Duodenal mucosa (tissue), 2 donors: ENCODE measurements around the gene PIGQ.
A peak's percentile ranks its signal among the peaks of the same experiment; 100 is the strongest.
"Not testable (repeated sequence)": the region's sequence is repeated elsewhere in the genome, so short reads cannot be mapped to it uniquely, and the experiment has no call there.

ENCODE experiments used
- H3K27ac ChIP-seq: one replicate; pipeline ENCODE4 v1.7.0; 2013; ENCODE audit warnings: low read depth, low read length
- H3K27me3 ChIP-seq, 2 donors: one replicate each; pipeline ENCODE4 v1.7.0; 2013; ENCODE audit warnings: low read length in 2 of 2, control low read depth in 1 of 2; ENCODE audit not compliant: insufficient read depth in 2 of 2, control insufficient read depth in 1 of 2
- H3K36me3 ChIP-seq, 2 donors: one replicate each; pipeline ENCODE4 v1.7.0; 2013; ENCODE audit warnings: low read length in 2 of 2, control low read depth in 1 of 2; ENCODE audit not compliant: insufficient read depth in 2 of 2, control insufficient read depth in 1 of 2
- H3K4me1 ChIP-seq, 2 donors: one replicate each; pipeline ENCODE4 v1.7.0; 2013; ENCODE audit warnings: low read length in 2 of 2, control low read depth in 1 of 2; ENCODE audit not compliant: insufficient read depth in 2 of 2, control insufficient read depth in 1 of 2
- H3K4me3 ChIP-seq, 2 donors: one replicate each; pipeline ENCODE4 v1.7.0; 2013; ENCODE audit warnings: low read length in 2 of 2, low read depth in 1 of 2
- H3K9ac ChIP-seq, 2 donors: one replicate each; pipeline ENCODE4 v1.7.0; 2013; ENCODE audit warnings: low read length in 2 of 2, low read depth in 1 of 2
- H3K9me3 ChIP-seq, 2 donors: one replicate each; pipeline ENCODE4 v1.7.0; 2013; ENCODE audit warnings: low read length in 2 of 2, control low read depth in 1 of 2; ENCODE audit not compliant: control insufficient read depth in 1 of 2

The PIGQ gene

DNA sequence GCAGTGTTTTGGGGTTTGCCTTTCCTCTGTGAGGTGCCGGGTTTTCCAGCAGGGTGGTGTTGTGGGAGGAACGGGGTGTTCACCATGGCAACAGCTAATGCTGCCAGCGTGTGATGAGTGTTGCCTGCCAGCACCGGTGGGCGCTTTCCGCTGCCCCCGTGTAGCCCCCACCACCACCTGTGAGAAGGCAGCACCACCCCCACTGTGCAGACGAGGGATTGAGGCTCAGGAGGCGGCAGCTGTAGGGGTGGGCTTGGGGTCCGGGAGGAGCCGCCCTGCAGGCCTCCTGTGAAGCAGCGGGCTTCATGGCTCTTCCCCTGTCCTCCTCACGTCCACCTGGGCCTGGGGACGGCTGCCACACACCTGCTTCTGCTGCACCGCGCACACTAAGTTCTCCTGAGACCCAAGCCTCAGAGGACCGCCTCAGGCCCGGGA lies 25.3 kb downstream of the PIGQ start:
- Histone ChIP-seq H3K4me3 (no peak overlapping the region), H3K36me3 (peaks cover 0 to 25% of the 10 kb centered on the region in 2 donors), H3K27me3 (no peaks in the 10 kb centered on the region), H3K9me3 (no peaks in the 10 kb centered on the region), H3K9ac (peak overlapping the region in 1 of 2 donors; percentile 92), H3K4me1 (peaks cover 46 to 58% of the 10 kb centered on the region in 2 donors), H3K27ac (no peak overlapping the region)

DNA sequence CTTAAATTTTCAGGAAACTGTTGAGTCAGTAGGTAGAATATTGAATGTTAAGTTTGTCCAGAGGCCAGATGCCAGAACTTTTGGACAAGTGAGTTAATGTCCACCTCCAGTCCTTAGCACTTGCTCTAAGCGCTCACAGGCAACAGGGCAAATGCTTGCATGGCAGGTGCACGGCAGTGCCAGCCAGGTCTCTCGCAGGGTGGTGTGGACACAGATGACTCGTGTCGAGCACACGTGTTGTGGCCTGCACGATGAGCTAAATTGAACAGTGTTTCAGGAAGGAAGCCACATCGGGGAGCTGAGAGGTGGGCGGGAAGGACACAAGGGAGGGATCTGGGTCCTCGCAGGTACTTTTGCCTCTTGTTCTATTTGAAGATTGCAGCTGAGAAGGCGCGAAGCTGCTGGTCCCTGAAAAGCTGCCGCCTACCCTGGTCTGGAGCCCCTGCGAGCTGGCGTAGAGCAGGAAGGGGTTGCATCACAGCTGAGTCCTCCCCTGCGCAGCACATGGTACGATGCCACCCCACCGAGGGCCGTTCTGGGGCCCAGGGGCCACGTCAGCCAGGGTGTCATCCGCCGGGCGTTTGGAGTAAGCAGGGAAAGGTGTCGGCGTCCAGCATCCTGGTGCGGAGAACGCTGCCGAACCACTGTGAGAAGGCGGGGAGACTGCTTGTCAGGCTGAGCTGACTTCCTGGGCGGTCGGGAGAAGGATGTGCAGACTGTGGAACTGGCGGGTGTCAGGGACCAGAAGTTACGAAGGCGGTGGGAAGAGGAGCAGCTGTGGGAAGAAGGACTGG lies 26.4 kb downstream of the PIGQ start:
- peaks cover 38 to 54% of the 10 kb centered on the region in 2 donors for H3K4me1 ChIP-seq
- H3K4me3 ChIP-seq: no peak overlapping the region
- H3K36me3 ChIP-seq: peaks cover 0 to 29% of the 10 kb centered on the region in 2 donors
- no peak overlapping the region for H3K9ac ChIP-seq
- no peaks in the 10 kb centered on the region for H3K9me3 ChIP-seq
- no peak overlapping the region for H3K27ac ChIP-seq
- no peaks in the 10 kb centered on the region for H3K27me3 ChIP-seq

DNA sequence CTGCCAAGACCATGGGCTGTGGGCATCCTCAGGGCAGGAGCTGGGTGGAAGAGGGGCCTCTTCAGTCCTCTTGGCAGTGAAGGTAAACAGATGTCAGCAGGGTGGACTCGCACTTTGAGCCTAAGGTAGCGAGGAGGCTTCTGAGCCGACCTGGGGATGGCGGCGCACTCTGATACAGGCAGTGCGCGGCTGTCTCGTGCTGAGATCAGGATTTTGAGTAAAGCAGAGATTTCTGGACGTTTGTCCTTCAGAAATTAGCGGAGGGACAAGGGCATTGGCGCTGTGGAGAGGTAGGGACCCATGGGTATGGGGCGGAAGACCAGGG lies 26.9 kb downstream of the PIGQ start:
- Histone ChIP-seq H3K9ac (no peak overlapping the region), H3K36me3 (peaks cover 0 to 29% of the 10 kb centered on the region in 2 donors), H3K27ac (no peak overlapping the region)

DNA sequence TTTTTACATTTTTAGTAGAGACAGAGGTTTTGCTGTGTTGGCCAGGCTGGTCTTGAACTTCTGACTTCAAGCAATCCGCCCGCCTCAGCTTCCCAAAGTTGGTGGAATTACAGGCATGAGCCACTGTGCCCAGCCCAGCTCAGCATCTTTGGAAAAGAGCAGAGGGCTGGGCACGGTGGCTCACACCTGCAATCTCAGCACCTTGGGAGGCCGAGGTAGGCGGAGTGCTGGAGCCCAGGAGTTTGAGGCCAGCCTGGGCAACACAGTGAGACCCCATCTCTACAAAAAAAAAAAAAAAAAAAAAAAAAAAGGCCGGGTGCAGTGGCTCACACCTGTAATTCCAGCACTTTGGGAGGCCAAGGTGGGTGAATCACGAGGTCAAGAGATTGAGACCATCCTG lies 27.9 kb downstream of the PIGQ start:
- not testable (repeated sequence) for H3K9me3 ChIP-seq, H3K27ac ChIP-seq, H3K9ac ChIP-seq, H3K27me3 ChIP-seq, H3K4me3 ChIP-seq
- Histone ChIP-seq H3K36me3 (peaks cover 0 to 29% of the 10 kb centered on the region in 2 donors), H3K4me1 (peaks cover 24 to 40% of the 10 kb centered on the region in 2 donors)

More for the DNA sequence above, 26.9 kb downstream of the PIGQ start:
- H3K9me3 ChIP-seq: no peaks in the 10 kb centered on the region
- no peaks in the 10 kb centered on the region for H3K27me3 ChIP-seq
- H3K4me3 ChIP-seq: no peak overlapping the region
- H3K4me1 ChIP-seq: peaks cover 34 to 50% of the 10 kb centered on the region in 2 donors

DNA sequence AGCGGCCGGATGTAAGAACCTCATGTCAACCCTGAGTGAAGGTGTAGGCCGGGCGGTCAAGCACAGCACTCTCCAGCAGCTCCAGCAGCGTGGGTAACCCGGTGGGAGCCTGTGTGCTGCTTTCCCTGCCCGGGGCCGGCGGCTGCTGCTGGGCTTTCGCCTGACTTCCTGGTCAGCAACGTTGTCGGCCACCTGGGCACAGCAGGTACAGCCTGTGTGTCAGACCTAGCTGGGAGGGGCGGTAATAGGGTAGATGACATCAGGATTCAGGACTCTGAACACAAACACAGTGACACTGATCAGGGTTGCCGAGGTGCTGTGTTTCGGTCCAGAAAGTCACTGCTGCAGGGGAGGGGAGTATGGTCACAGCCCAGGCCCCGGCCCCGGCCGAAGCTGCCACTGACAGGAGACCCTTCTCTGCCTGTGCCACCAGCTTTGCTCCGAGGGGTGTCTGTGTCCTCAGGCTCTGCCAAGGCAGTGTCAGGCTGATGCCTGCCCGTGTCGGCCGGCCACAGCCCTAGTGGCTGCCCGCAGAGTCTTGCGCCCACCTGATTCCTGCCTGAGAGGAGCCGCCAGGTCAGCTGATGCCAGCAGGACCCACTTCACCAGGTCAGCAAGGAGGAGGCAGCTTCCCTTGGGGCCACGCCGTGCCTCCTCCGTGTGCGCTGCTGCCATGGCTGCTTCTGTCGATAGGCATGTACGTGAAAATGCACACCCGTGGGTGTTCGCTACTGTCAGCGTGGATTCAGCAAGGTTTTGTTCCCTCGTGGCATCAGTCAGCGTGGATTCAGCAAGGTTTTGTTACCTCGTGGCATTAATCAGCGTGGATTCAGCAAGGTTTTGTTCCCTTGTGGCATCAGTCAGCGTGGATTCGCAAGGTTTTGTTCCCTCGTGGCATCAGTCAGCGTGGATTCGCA lies 29.3 kb downstream of the PIGQ start:
- no peak overlapping the region for H3K4me3 ChIP-seq
- no peaks in the 10 kb centered on the region for H3K27me3 ChIP-seq
- H3K4me1 ChIP-seq: peaks cover 10 to 26% of the 10 kb centered on the region in 2 donors
- H3K9ac ChIP-seq: no peak overlapping the region
- H3K36me3 ChIP-seq: peaks cover 0 to 29% of the 10 kb centered on the region in 2 donors
- H3K27ac ChIP-seq: no peak overlapping the region
- no peaks in the 10 kb centered on the region for H3K9me3 ChIP-seq

DNA sequence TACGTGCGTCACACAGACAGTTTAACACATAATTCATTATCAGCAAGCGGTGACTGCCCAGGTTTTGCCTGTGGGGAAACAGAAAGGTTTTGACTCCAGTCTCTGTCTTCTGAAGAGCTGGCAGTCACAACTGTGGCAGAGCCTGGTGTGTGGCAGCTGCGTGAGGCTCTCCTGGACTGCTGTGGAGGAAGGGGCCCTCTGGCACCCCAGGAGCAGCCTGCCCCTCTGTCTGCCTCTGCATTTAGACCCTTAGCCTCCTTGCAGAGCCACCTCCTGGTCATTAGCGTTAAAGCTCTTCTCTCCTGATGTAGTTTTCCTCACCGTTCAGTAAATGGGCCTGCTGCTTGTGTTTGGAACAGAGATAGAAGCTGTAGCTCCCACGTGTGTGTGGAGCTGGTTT lies 31.0 kb downstream of the PIGQ start:
- peaks cover 0 to 12% of the 10 kb centered on the region in 2 donors for H3K4me1 ChIP-seq
- no peaks in the 10 kb centered on the region for H3K27me3 ChIP-seq
- H3K36me3 ChIP-seq: peaks cover 0 to 29% of the 10 kb centered on the region in 2 donors
- no peak overlapping the region for H3K27ac ChIP-seq
- no peak overlapping the region for H3K9ac ChIP-seq
- no peak overlapping the region for H3K4me3 ChIP-seq
- peaks cover 3 to 5% of the 10 kb centered on the region in 2 donors for H3K9me3 ChIP-seq

DNA sequence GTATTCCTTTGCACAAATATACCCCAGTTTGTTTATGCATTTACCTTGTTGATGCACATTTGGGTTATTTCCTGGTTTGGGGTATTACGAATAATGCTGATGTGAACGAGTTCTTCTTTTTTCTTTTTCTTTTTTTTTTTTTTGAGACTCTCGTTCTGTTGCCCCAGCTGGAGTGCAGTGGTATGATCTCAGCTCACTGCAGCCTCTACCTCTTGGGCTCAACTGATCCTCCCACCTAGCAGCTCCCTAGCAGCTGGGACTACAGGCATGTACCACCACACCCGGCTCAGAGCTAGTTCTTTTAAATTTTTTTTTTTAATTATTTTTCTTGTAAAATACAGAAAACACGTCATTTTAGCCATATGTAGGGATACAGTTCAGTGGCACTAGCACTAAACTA lies 34.2 kb downstream of the PIGQ start:
- Histone ChIP-seq H3K27me3 (no peaks in the 10 kb centered on the region), H3K9ac (no peak overlapping the region), H3K4me3 (no peak overlapping the region), H3K4me1 (no peaks in the 10 kb centered on the region), H3K27ac (no peak overlapping the region), H3K36me3 (peaks cover 0 to 14% of the 10 kb centered on the region in 2 donors), H3K9me3 (peaks cover 3 to 5% of the 10 kb centered on the region in 2 donors)

DNA sequence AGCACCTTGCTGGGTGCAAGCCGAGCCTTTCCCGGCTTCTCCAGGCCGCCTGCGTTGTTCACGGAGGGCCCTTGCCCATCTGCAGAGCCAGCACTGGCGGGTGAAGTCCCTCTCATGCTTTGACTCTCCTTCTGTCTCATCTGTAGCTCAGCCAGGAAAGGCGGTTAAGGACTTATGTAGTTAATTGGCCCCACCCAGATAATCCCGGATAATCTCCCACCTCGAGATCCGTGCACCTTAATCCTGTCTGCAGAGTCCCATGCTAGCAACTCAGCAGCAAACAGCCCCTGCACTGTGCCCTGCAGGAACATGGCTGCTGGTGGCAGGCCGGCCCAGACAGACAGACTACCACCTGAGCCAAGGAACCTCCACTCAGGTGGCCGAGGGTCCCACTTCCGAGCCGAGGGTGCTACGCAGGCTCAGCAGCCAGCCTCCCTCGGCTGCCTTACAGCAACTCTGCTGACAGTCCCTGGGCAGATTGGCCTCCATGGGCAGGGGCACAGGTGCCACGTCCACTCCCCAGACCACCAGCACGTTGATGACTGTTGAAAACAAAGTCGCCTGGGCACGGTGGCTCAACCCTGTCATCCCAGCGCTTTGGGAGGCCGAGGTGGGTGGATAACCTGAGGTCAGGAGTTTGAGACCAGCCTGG lies 37.0 kb downstream of the PIGQ start:
- Histone ChIP-seq H3K9me3 (peaks cover 3 to 5% of the 10 kb centered on the region in 2 donors), H3K4me3 (no peak overlapping the region), H3K9ac (no peak overlapping the region), H3K36me3 (no peaks in the 10 kb centered on the region), H3K27me3 (no peaks in the 10 kb centered on the region), H3K4me1 (peaks cover 4 to 13% of the 10 kb centered on the region in 2 donors), H3K27ac (no peak overlapping the region)

DNA sequence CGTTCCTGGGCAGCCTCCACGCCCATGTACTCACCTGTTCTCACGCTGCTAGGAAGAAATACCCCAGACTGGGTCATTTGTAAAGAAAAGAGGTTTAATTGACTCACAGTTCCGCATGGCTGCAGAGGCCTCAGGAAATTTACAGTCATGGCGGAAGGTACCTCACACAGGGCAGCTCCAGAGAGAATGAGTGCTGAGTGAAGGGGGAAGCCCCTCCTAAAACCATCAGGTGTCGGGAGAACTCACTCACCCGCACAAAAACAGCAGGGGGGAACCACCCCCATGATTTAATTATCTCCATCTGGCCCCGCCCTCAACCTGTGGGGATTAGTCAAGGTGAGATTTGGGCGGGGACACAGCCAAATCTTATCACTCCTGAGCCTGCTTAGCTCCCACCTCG lies 38.3 kb downstream of the PIGQ start:
- Histone ChIP-seq H3K36me3 (no peaks in the 10 kb centered on the region), H3K9me3 (peaks cover 3 to 5% of the 10 kb centered on the region in 2 donors), H3K4me1 (peaks cover 4 to 13% of the 10 kb centered on the region in 2 donors), H3K4me3 (no peak overlapping the region), H3K27me3 (no peaks in the 10 kb centered on the region), H3K9ac (no peak overlapping the region), H3K27ac (no peak overlapping the region)
